IMR-90 (cell line): Measurements from ENCODE around the gene ZNF595. TPM values are rescaled to one million over a fixed set of nuclear protein-coding genes. Genes with fewer than 3 reads are reported as not detected.

Experiments used
- ATAC-seq: fragments of 200-7000 bp; cut with Tn5 transposase; 2 replicates; pipeline ENCODE4 v1.9.1; 2020; ENCODE audit warnings: low read depth, mild to moderate bottlenecking, moderate library complexity
- BruUV-seq: library from RNA; stranded (reverse); fragments of 400-500 nt; replicated peaks from 2 replicates; lab custom pipeline; 2021; lab: Mats Ljungman, UMichigan
- CTCF ChIA-PET: fragments of 300-600 bp; formaldehyde crosslinking; extraction: SDS; loops from one replicate; lab custom pipeline; 2021; ENCODE audit warnings: antibody characterized with exemption; lab: Yijun Ruan, JAX
- POLR2A ChIA-PET: fragments of 300-600 bp; sonication (Branson Sonifier 250); formaldehyde crosslinking; loops from one replicate; lab custom pipeline; 2022; ENCODE audit warnings: antibody characterized with exemption; ENCODE audit not compliant: unreplicated experiment; lab: Charles Lee
- DNase-seq: peaks from one replicate; pipeline ENCODE4 v3.0.0; 2013
- H2AFZ ChIP-seq: replicated peaks from 2 replicates; pipeline ENCODE3; 2013; ENCODE audit warnings: low read length, mild to moderate bottlenecking; ENCODE audit not compliant: poor library complexity
- H2AK5ac ChIP-seq: 2 replicates; pipeline ENCODE4 v1.6.1; 2013; ENCODE audit warnings: low read depth, low read length, inconsistent platforms
- H2AK9ac ChIP-seq: replicated peaks from 2 replicates; pipeline ENCODE3; 2013; ENCODE audit warnings: mild to moderate bottlenecking, low read depth, low read length, moderate library complexity; ENCODE audit not compliant: poor library complexity
- H2BK120ac ChIP-seq: 2 replicates; pipeline ENCODE4 v1.6.1; 2013; ENCODE audit warnings: low read depth, low read length, inconsistent platforms
- H2BK15ac ChIP-seq: 3 replicates; pipeline ENCODE4 v1.6.1; 2013; ENCODE audit warnings: low read depth, low read length, inconsistent platforms
- H2BK20ac ChIP-seq: 2 replicates; pipeline ENCODE4 v1.6.1; 2013; ENCODE audit warnings: low read depth, mild to moderate bottlenecking, inconsistent platforms, low read length, moderate library complexity
- H2BK5ac ChIP-seq: 2 replicates; pipeline ENCODE4 v1.6.1; 2013; ENCODE audit warnings: mild to moderate bottlenecking, low read depth, low read length, inconsistent platforms; ENCODE audit not compliant: poor library complexity, severe bottlenecking
- H3K14ac ChIP-seq: replicated peaks from 2 replicates; pipeline ENCODE4 v1.6.1; 2013; ENCODE audit warnings: low read depth, low read length, inconsistent platforms
- H3K18ac ChIP-seq: 2 replicates; pipeline ENCODE4 v1.6.1; 2013; ENCODE audit warnings: low read depth, low read length, control low read depth
- H3K23ac ChIP-seq: 2 replicates; pipeline ENCODE4 v1.6.1; 2013; ENCODE audit warnings: low read depth, low read length, inconsistent platforms
- H3K27ac ChIP-seq: 2 replicates; pipeline ENCODE4 v1.5.1; 2013; ENCODE audit warnings: mild to moderate bottlenecking, control low read depth, low read length; ENCODE audit not compliant: insufficient read depth
- H3K27me3 ChIP-seq: 2 replicates; pipeline ENCODE4 v1.6.1; 2013; ENCODE audit warnings: low read length; ENCODE audit not compliant: control insufficient read depth, insufficient read depth
- H3K36me3 ChIP-seq: 2 replicates; pipeline ENCODE4 v1.6.1; 2013; ENCODE audit warnings: low read length, mixed read lengths; ENCODE audit not compliant: control insufficient read depth, insufficient read depth
- H3K4ac ChIP-seq: 2 replicates; pipeline ENCODE4 v1.6.1; 2013; ENCODE audit warnings: low read depth, low read length, inconsistent platforms
- H3K4me1 ChIP-seq: 2 replicates; pipeline ENCODE4 v1.6.1; 2013; ENCODE audit warnings: low read length, mixed read lengths; ENCODE audit not compliant: control insufficient read depth, insufficient read depth
- H3K4me2 ChIP-seq: 2 replicates; pipeline ENCODE4 v1.6.1; 2013; ENCODE audit warnings: low read depth, mild to moderate bottlenecking, control low read depth, low read length, moderate library complexity
- H3K4me3 ChIP-seq: 2 replicates; pipeline ENCODE4 v1.5.1; 2013; ENCODE audit warnings: low read depth, mild to moderate bottlenecking, control low read depth, low read length, moderate library complexity; ENCODE audit not compliant: insufficient read depth
- H3K56ac ChIP-seq: 2 replicates; pipeline ENCODE4 v1.6.1; 2013; ENCODE audit warnings: low read length, inconsistent platforms; ENCODE audit not compliant: insufficient read depth; ENCODE audit errors: extremely low read depth
- H3K79me1 ChIP-seq, 2 experiments: 2 replicates each; pipeline ENCODE4 v1.6.1; 2013; ENCODE audit warnings: low read length in 2 of 2, inconsistent platforms in 1 of 2, low read depth in 1 of 2
- H3K9ac ChIP-seq: 2 replicates; pipeline ENCODE4 v1.6.1; 2013; ENCODE audit warnings: low read depth, low read length, control low read depth
- H3K9me1 ChIP-seq: 2 replicates; pipeline ENCODE4 v1.6.1; 2013; ENCODE audit warnings: low read length, inconsistent platforms; ENCODE audit not compliant: insufficient read depth
- H3K9me3 ChIP-seq: 2 replicates; pipeline ENCODE4 v1.6.1; 2013; ENCODE audit warnings: low read length; ENCODE audit not compliant: control insufficient read depth, insufficient read depth
- H4K20me1 ChIP-seq: 2 replicates; pipeline ENCODE4 v1.6.1; 2013; ENCODE audit warnings: low read length, inconsistent platforms; ENCODE audit not compliant: insufficient read depth
- H4K5ac ChIP-seq: 2 replicates; pipeline ENCODE4 v1.6.1; 2013; ENCODE audit warnings: mild to moderate bottlenecking, low read depth, low read length, control low read depth
- H4K8ac ChIP-seq, 2 experiments: 2 replicates each; pipeline ENCODE4 v1.6.1; 2013; ENCODE audit warnings: low read depth in 2 of 2, low read length in 2 of 2, control low read depth in 1 of 2, inconsistent platforms in 1 of 2
- H4K91ac ChIP-seq: 2 replicates; pipeline ENCODE4 v1.6.1; 2013; ENCODE audit warnings: low read depth, low read length, inconsistent platforms; ENCODE audit not compliant: insufficient read depth
- BHLHE40 ChIP-seq: fragments of 150-350 bp; IDR thresholded peaks from 2 replicates; pipeline ENCODE4 v1.6.1; 2016; ENCODE audit warnings: mild to moderate bottlenecking, low read depth, low read length
- FOS ChIP-seq: fragments of 150-350 bp; IDR thresholded peaks from 2 replicates; pipeline ENCODE4 v1.6.1; 2016; ENCODE audit warnings: low read depth, low read length
- MAZ ChIP-seq: IDR thresholded peaks from 2 replicates; pipeline ENCODE4 v1.6.1; 2012; ENCODE audit warnings: low read depth, mild to moderate bottlenecking, low read length, improper control_type of control experiment, moderate library complexity, borderline replicate concordance
- MXI1 ChIP-seq: IDR thresholded peaks from 2 replicates; pipeline ENCODE4 v1.6.1; 2012; ENCODE audit warnings: low read depth, mild to moderate bottlenecking, low read length, moderate library complexity, borderline replicate concordance
- NFE2L2 ChIP-seq: fragments of 150-350 bp; IDR thresholded peaks from 2 replicates; pipeline ENCODE4 v1.6.1; 2016; ENCODE audit warnings: low read depth, mild to moderate bottlenecking, low read length
- POLR2A ChIP-seq: IDR thresholded peaks from 2 replicates; pipeline ENCODE4 v1.6.1; 2012; ENCODE audit warnings: mild to moderate bottlenecking, low read depth, low read length
- RAD21 ChIP-seq: IDR thresholded peaks from 2 replicates; pipeline ENCODE4 v1.6.1; 2012; ENCODE audit warnings: low read length, improper control_type of control experiment
- RCOR1 ChIP-seq: IDR thresholded peaks from 2 replicates; pipeline ENCODE4 v1.6.1; 2012; ENCODE audit warnings: mild to moderate bottlenecking, low read length, improper control_type of control experiment; ENCODE audit not compliant: insufficient replicate concordance
- USF2 ChIP-seq: fragments of 150-350 bp; IDR thresholded peaks from 2 replicates; pipeline ENCODE4 v1.6.1; 2017; ENCODE audit warnings: mild to moderate bottlenecking, antibody characterized with exemption, low read length, low read depth
- WGBS, 2 experiments: methylation state at CpG; one replicate each; pipeline versions ENCODE4 v1.1.5 to v1.1.7; 2013; ENCODE audit warnings: missing lambda C conversion rate in 2 of 2; ENCODE audit not compliant: insufficient read length in 1 of 2; ENCODE audit errors: extremely low coverage in 2 of 2; 5-methylcytosine and 5-hydroxymethylcytosine counted together
- dilution Hi-C: fragments of 300-500 bp; cut with HindIII; formaldehyde crosslinking; loops from one replicate; pipeline ENCODE4 v1.14.3; 2018; ENCODE audit warnings: low sequenced_read_pairs; ENCODE audit not compliant: unreplicated experiment
- in situ Hi-C: fragments of 300-500 bp; cut with MboI; formaldehyde crosslinking; loops from 3 replicates; pipeline ENCODE4 v1.14.3; 2019; ENCODE audit warnings: low sequenced_read_pairs, inconsistent platforms, mixed read lengths
- intact Hi-C: fragments of 100-400 bp; cut with micrococcal nuclease; formaldehyde crosslinking; loops from 2 replicates; pipeline ENCODE4 v1.10.0; 2022
- polyA plus RNA-seq, 3 experiments: library from polyadenylated mRNA; depleted of rRNA; stranded (reverse); fragments of >200 nt; gene quantifications; 2 replicates each; pipeline ENCODE4 v1.2.3, GENCODE V29; 2012; ENCODE audit warnings: low replicate concordance in 1 of 3
- total RNA-seq: library from RNA; depleted of rRNA; stranded (reverse); fragments of >200 nt; gene quantifications from 2 replicates; pipeline ENCODE4 v1.2.3, GENCODE V29; 2012
- TF ChIP-seq, protein P1 (sequence below): fragments of 150-350 bp; IDR thresholded peaks from 2 replicates; pipeline ENCODE4 v1.6.1; 2016; ENCODE audit warnings: low read depth, mild to moderate bottlenecking, low read length, moderate library complexity, borderline replicate concordance

ZNF595 gene
- total and polyA plus RNA-seq, 2 of the 4 experiments (the other 2 are of a cell fraction) = 1.9 to 6.8 TPM

DNA sequence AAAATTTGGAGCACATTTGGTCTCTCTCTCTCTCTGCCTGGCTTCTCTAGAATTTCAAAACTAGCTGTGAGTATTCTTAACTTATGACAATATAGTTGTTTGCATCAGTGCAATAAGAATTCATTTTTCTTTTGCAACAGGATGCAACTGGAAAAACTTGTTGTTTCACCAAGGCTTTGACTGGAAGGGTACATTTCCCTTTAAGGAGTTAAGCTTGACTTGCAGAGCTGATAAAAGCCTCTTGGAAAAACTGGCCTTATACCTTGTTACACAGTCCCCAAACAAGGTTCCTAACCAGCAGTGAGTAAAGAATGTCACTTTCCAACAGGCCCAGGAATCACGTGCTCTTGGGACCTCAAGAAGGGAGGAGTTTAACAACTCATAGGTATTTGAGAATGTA, 45.3 kb downstream of the ZNF595 start:
- H4K20me1 ChIP-seq = no peaks in the 10 kb centered on the region

More for the DNA sequence above, 45.3 kb downstream of the ZNF595 start:
- POLR2A ChIA-PET = no interaction called here
- Histone ChIP-seq H3K4me3 (no peak overlapping the region), H2AFZ (no peak overlapping the region), H3K4me2 (no peak overlapping the region), H2BK120ac (no peak overlapping the region), H2BK15ac (no peak overlapping the region), H3K36me3 (no peaks in the 10 kb centered on the region), H3K9me1 (no peaks in the 10 kb centered on the region), H3K79me1 (no peaks in the 10 kb centered on the region), H4K8ac (no peak overlapping the region), H3K14ac (no peak overlapping the region), H3K18ac (no peak overlapping the region), H3K27me3 (no peaks in the 10 kb centered on the region), H3K9ac (no peak overlapping the region), H3K9me3 (peaks cover 52% of the 10 kb centered on the region), H3K23ac (no peak overlapping the region), H3K56ac (no peak overlapping the region), H2BK5ac (no peak overlapping the region), H3K27ac (no peak overlapping the region), H3K4ac (no peak overlapping the region), H4K91ac (no peak overlapping the region), H3K4me1 (no peaks in the 10 kb centered on the region), H2AK9ac (no peak overlapping the region), H4K5ac (no peak overlapping the region), H2BK20ac (no peak overlapping the region), H2AK5ac (no peak overlapping the region)
- CTCF ChIA-PET = no interaction called here
- dilution Hi-C loops (no loop called here), intact Hi-C loops (no loop called here), in situ Hi-C loops (no loop called here)
- WGBS, 2 experiments = no CpG with 5 or more reads among the region's 1 CpG
- TF ChIP-seq, protein P1, sequence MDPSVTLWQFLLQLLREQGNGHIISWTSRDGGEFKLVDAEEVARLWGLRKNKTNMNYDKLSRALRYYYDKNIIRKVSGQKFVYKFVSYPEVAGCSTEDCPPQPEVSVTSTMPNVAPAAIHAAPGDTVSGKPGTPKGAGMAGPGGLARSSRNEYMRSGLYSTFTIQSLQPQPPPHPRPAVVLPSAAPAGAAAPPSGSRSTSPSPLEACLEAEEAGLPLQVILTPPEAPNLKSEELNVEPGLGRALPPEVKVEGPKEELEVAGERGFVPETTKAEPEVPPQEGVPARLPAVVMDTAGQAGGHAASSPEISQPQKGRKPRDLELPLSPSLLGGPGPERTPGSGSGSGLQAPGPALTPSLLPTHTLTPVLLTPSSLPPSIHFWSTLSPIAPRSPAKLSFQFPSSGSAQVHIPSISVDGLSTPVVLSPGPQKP = no peak
- TF ChIP-seq BHLHE40 = no peak
- no peak for TF ChIP-seq NFE2L2
- TF ChIP-seq FOS = no peak
- no peak for TF ChIP-seq RCOR1
- TF ChIP-seq POLR2A = no peak
- TF ChIP-seq RAD21 = no peak
- TF ChIP-seq MAZ = no peak
- no peak for TF ChIP-seq MXI1
- TF ChIP-seq USF2 = no peak
- DNase-seq (no peak), ATAC-seq (no peak)
- BruUV-seq = no TSS peak
